ENCODE results near the gene TBC1D8B.

Gene TBC1D8B

GRCh38 chrX:106906361-106906760 is 103.9 kb downstream of the TBC1D8B start:
- TF ChIP-seq, protein P1, sequence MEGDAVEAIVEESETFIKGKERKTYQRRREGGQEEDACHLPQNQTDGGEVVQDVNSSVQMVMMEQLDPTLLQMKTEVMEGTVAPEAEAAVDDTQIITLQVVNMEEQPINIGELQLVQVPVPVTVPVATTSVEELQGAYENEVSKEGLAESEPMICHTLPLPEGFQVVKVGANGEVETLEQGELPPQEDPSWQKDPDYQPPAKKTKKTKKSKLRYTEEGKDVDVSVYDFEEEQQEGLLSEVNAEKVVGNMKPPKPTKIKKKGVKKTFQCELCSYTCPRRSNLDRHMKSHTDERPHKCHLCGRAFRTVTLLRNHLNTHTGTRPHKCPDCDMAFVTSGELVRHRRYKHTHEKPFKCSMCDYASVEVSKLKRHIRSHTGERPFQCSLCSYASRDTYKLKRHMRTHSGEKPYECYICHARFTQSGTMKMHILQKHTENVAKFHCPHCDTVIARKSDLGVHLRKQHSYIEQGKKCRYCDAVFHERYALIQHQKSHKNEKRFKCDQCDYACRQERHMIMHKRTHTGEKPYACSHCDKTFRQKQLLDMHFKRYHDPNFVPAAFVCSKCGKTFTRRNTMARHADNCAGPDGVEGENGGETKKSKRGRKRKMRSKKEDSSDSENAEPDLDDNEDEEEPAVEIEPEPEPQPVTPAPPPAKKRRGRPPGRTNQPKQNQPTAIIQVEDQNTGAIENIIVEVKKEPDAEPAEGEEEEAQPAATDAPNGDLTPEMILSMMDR (conservative IDR thresholded peaks at IDR 0.05; ENCODE audit: low read depth, low read length): no peak
- no peaks in the 10 kb centered on the region for H3K4me1 ChIP-seq (ENCODE audit: low read depth, poor library complexity, severe bottlenecking)
- H2AFZ ChIP-seq (ENCODE audit: low read depth): no peak overlapping the region
- no peaks in the 10 kb centered on the region for H3K79me2 ChIP-seq (ENCODE audit: insufficient read depth, low read depth)
- no peaks in the 10 kb centered on the region for H4K20me1 ChIP-seq (ENCODE audit: insufficient read depth)
- H3K4me3 ChIP-seq (IDR thresholded peaks at IDR 0.05; ENCODE audit: insufficient read depth, low read depth, low read length): no peak overlapping the region
- no peak overlapping the region for H3K9ac ChIP-seq
- no peaks in the 10 kb centered on the region for H3K27me3 ChIP-seq (ENCODE audit: insufficient read depth, low read depth)
- H3K36me3 ChIP-seq (ENCODE audit: insufficient read depth): no peaks in the 10 kb centered on the region
- no peak overlapping the region for H3K27ac ChIP-seq
- H3K4me2 ChIP-seq: no peak overlapping the region

GRCh38 chrX:106912864-106913263 is 110.4 kb downstream of the TBC1D8B start:
- Histone ChIP-seq H2AFZ (ENCODE audit: low read depth) (no peak overlapping the region), H3K4me3 (IDR thresholded peaks at IDR 0.05; ENCODE audit: insufficient read depth, low read depth, low read length) (no peak overlapping the region), H3K4me2 (no peak overlapping the region)

DNA sequence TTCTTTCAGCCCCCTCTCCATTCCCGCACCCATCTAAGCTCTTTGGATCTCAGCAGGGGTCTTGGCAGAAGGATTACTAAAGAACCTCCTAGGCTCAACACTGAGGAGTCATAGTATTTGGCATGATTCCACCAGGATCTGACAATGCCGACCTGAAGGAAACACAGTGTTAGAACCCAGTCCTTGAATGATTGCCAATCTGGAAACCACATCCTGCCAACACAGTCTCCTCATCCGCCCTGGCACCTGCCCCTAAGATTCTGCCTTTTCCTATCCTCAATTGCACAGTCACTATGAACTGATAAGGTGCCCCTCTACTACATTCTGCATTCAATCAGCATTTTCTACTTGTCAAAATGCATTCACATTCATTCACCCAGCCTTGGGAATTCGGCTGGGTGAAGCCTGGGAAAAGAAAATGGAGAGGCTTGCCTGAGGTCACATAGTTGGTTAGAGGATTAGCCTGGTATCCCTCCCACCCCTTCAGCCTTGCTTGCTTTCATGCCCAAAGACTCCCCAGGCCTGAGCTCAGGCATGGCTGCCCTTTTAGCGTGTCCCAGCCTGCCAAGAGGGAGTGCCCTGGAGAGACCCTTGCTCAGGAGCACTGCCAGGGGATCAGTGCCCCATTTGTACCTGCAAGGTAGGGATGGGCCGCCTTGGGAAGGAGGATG is 115.5 kb downstream of the TBC1D8B start:
- no peaks in the 10 kb centered on the region for H4K20me1 ChIP-seq (ENCODE audit: insufficient read depth)
- no peak overlapping the region for H2AFZ ChIP-seq (ENCODE audit: low read depth)
- H3K79me2 ChIP-seq (ENCODE audit: insufficient read depth, low read depth): no peaks in the 10 kb centered on the region
- H3K9ac ChIP-seq: no peak overlapping the region
- H3K36me3 ChIP-seq (ENCODE audit: insufficient read depth): no peaks in the 10 kb centered on the region
- H3K27me3 ChIP-seq (ENCODE audit: insufficient read depth, low read depth): no peaks in the 10 kb centered on the region
- no peak overlapping the region for H3K27ac ChIP-seq
- no peak overlapping the region for H3K4me3 ChIP-seq (IDR thresholded peaks at IDR 0.05; ENCODE audit: insufficient read depth, low read depth, low read length)
- H3K4me1 ChIP-seq (ENCODE audit: low read depth, poor library complexity, severe bottlenecking): no peaks in the 10 kb centered on the region
- TF ChIP-seq, protein P1 (conservative IDR thresholded peaks at IDR 0.05; ENCODE audit: low read depth, low read length): no peak
- no peak overlapping the region for H3K4me2 ChIP-seq

More at GRCh38 chrX:106912864-106913263, 110.4 kb downstream of the TBC1D8B start:
- no peaks in the 10 kb centered on the region for H4K20me1 ChIP-seq (ENCODE audit: insufficient read depth)
- no peak overlapping the region for H3K27ac ChIP-seq
- no peaks in the 10 kb centered on the region for H3K27me3 ChIP-seq (ENCODE audit: insufficient read depth, low read depth)
- no peak overlapping the region for H3K9ac ChIP-seq
- TF ChIP-seq, protein P1 (conservative IDR thresholded peaks at IDR 0.05; ENCODE audit: low read depth, low read length): no peak
- no peaks in the 10 kb centered on the region for H3K79me2 ChIP-seq (ENCODE audit: insufficient read depth, low read depth)
- no peaks in the 10 kb centered on the region for H3K4me1 ChIP-seq (ENCODE audit: low read depth, poor library complexity, severe bottlenecking)
- H3K36me3 ChIP-seq (ENCODE audit: insufficient read depth): no peaks in the 10 kb centered on the region

DNA sequence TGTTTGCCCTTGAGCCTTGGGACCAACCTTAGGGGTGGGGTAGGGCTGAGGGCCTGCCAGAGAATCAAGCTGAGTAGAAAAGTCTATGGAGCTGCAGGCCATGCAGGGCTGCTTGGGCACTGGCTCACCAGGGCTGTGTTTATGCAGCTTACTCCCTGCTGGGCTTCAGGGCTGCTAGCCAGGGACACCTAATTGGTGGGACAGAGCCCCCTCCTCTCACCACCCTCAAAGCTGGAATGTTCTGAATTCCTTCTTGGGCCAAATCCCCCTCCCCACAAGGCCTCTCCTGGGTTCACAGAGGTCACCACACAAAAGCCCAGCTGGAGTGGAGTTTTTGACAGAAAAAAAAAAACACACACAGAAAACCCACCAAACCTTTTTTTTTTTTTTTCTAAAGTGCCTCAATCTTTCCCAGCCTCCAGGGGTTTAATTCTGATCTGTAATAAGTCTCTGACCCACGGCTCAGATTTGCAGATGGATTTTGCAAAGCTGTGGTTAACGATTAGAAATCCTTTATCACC is 117.5 kb downstream of the TBC1D8B start, which contains the start of gene CLDN2:
Gene CLDN2 (plus strand): TSS at position 471 of the 521 bp plus-strand sequence. CDS start 7,827 bp downstream, outside the sequence.
- Histone ChIP-seq H3K36me3 (ENCODE audit: insufficient read depth) (no peaks in the 10 kb centered on the region), H3K4me2 (no peak within 1 kb of the TSS), H3K4me1 (ENCODE audit: low read depth, poor library complexity, severe bottlenecking) (no peaks in the 10 kb centered on the region), H3K4me3 (IDR thresholded peaks at IDR 0.05; ENCODE audit: insufficient read depth, low read depth, low read length) (no peak within 1 kb of the TSS), H2AFZ (ENCODE audit: low read depth) (no peak within 1 kb of the TSS), H3K27me3 (ENCODE audit: insufficient read depth, low read depth) (no peaks in the 10 kb centered on the region), H3K9ac (no peak within 1 kb of the TSS), H3K27ac (no peak within 1 kb of the TSS), H3K79me2 (ENCODE audit: insufficient read depth, low read depth) (no peaks in the 10 kb centered on the region), H4K20me1 (ENCODE audit: insufficient read depth) (no peaks in the 10 kb centered on the region)
- TF ChIP-seq, protein P1 (conservative IDR thresholded peaks at IDR 0.05; ENCODE audit: low read depth, low read length): no peak

Measured in KMS-11 (cell line).